Nephron progenitor cell (in vitro differentiated cells): Measurements from ENCODE around the gene AADACL4.
"Not testable (repeated sequence)": the region's sequence is repeated elsewhere in the genome, so short reads cannot be mapped to it uniquely, and the experiment has no call there.

Experiments
- DNase-seq: peaks from one replicate; pipeline ENCODE4 v3.0.0; 2021
- H3K27ac Mint-ChIP-seq: 2 replicates; pipeline ENCODE4 v1.8.0; 2021; ENCODE audit warnings: mild to moderate bottlenecking, moderate library complexity, mixed read lengths
- H3K27me3 Mint-ChIP-seq: 2 replicates; pipeline ENCODE4 v1.8.0; 2021; ENCODE audit warnings: mild to moderate bottlenecking, low read depth, mixed read lengths; ENCODE audit not compliant: poor library complexity
- H3K36me3 Mint-ChIP-seq: 2 replicates; pipeline ENCODE4 v1.8.0; 2021; ENCODE audit warnings: low read depth, mixed read lengths
- H3K4me1 Mint-ChIP-seq: 2 replicates; pipeline ENCODE4 v1.8.0; 2021; ENCODE audit warnings: mixed read lengths
- H3K4me3 Mint-ChIP-seq: 2 replicates; pipeline ENCODE4 v1.8.0; 2021; ENCODE audit warnings: mild to moderate bottlenecking, moderate library complexity, mixed read lengths
- H3K9me3 Mint-ChIP-seq: 2 replicates; pipeline ENCODE4 v1.8.0; 2021; ENCODE audit warnings: mild to moderate bottlenecking, moderate library complexity, mixed read lengths
- CTCF ChIP-seq: fragments of 200-600 bp; sonication (generic); IDR thresholded peaks from 2 replicates; pipeline ENCODE4 v1.5.0; 2021; ENCODE audit warnings: antibody characterized with exemption

The AADACL4 gene

GRCh38 chr1:12654004-12654567 is 10.2 kb downstream of the AADACL4 start:
- no peaks in the 10 kb centered on the region for H3K36me3 Mint-ChIP-seq
- H3K4me3 Mint-ChIP-seq = no peak overlapping the region
- H3K9me3 Mint-ChIP-seq = peaks cover 13% of the 10 kb centered on the region

GRCh38 chr1:12654657-12655056 is 10.8 kb downstream of the AADACL4 start:
- Mint-ChIP-seq H3K27ac (no peak overlapping the region), H3K36me3 (no peaks in the 10 kb centered on the region), H3K4me1 (peaks cover 26% of the 10 kb centered on the region), H3K9me3 (peaks cover 13% of the 10 kb centered on the region), H3K27me3 (peaks cover 17% of the 10 kb centered on the region), H3K4me3 (no peak overlapping the region)
- DNase-seq = no peak
- no peak for TF ChIP-seq CTCF

More at GRCh38 chr1:12654004-12654567, 10.2 kb downstream of the AADACL4 start:
- DNase-seq = no peak
- Mint-ChIP-seq H3K4me1 (peaks cover 26% of the 10 kb centered on the region), H3K27ac (no peak overlapping the region), H3K27me3 (peaks cover 21% of the 10 kb centered on the region)
- no peak for TF ChIP-seq CTCF

- no peaks in the 10 kb centered on the region for H3K36me3 Mint-ChIP-seq
- DNase-seq = no peak
- H3K4me1 Mint-ChIP-seq = peaks cover 18% of the 10 kb centered on the region
- peaks cover 14% of the 10 kb centered on the region for H3K9me3 Mint-ChIP-seq
- peaks cover 15% of the 10 kb centered on the region for H3K27me3 Mint-ChIP-seq
- H3K4me3 Mint-ChIP-seq = no peak overlapping the region
- TF ChIP-seq CTCF = no peak
- H3K27ac Mint-ChIP-seq = no peak overlapping the region
Observed at GRCh38 chr1:12656575-12656974, 12.7 kb downstream of the AADACL4 start.

- peaks cover 13% of the 10 kb centered on the region for H3K9me3 Mint-ChIP-seq
- H3K4me3 Mint-ChIP-seq = no peak overlapping the region
- H3K36me3 Mint-ChIP-seq = no peaks in the 10 kb centered on the region
- H3K4me1 Mint-ChIP-seq = peaks cover 18% of the 10 kb centered on the region
- H3K27me3 Mint-ChIP-seq = peaks cover 15% of the 10 kb centered on the region
- DNase-seq = no peak
- no peak for TF ChIP-seq CTCF
- H3K27ac Mint-ChIP-seq = no peak overlapping the region
Observed at GRCh38 chr1:12657060-12657884, 13.4 kb downstream of the AADACL4 start.

- peaks cover 18% of the 10 kb centered on the region for H3K4me1 Mint-ChIP-seq
- not testable (repeated sequence) for H3K4me3 Mint-ChIP-seq, DNase-seq, H3K27ac Mint-ChIP-seq, H3K36me3 Mint-ChIP-seq
- H3K27me3 Mint-ChIP-seq = peaks cover 11% of the 10 kb centered on the region
- peaks cover 12% of the 10 kb centered on the region for H3K9me3 Mint-ChIP-seq
Observed at GRCh38 chr1:12657885-12658512, 14.1 kb downstream of the AADACL4 start.
